MM.1S (cell line): ENCODE data around the gene SURF2.
A peak's percentile ranks its signal among the peaks of the same experiment; 100 is the strongest.
"Not testable (repeated sequence)": the region's sequence is repeated elsewhere in the genome, so short reads cannot be mapped to it uniquely, and the experiment has no call there.

Experiments
- DNase-seq: peaks from one replicate; pipeline ENCODE4 v3.0.0-alpha.2; 2015
- H2AFZ ChIP-seq: fragments of 300-600 bp; sonication (generic); 2 replicates; pipeline ENCODE4 v1.6.0; 2016; ENCODE audit warnings: antibody characterized with exemption, low read length
- H3F3A ChIP-seq: fragments of 300-600 bp; sonication (generic); 2 replicates; pipeline ENCODE4 v1.6.1; 2016; ENCODE audit warnings: mild to moderate bottlenecking, antibody characterized with exemption, low read length, moderate library complexity, mixed read lengths; ENCODE audit not compliant: insufficient read depth
- H3K27ac ChIP-seq: fragments of 300-600 bp; sonication (generic); 2 replicates; pipeline ENCODE4 v1.5.1; 2016; ENCODE audit warnings: mild to moderate bottlenecking, low read length
- H3K27me3 ChIP-seq: fragments of 300-600 bp; sonication (generic); replicated peaks from 2 replicates; pipeline ENCODE4 v1.6.0; 2016; ENCODE audit warnings: low read length; ENCODE audit not compliant: insufficient read depth
- H3K36me3 ChIP-seq: fragments of 300-600 bp; sonication (generic); replicated peaks from 2 replicates; pipeline ENCODE4 v1.6.1; 2016; ENCODE audit warnings: mild to moderate bottlenecking, low read length, mixed read lengths; ENCODE audit not compliant: insufficient read depth
- H3K4me1 ChIP-seq: fragments of 300-600 bp; sonication (generic); 2 replicates; pipeline ENCODE4 v1.6.1; 2016; ENCODE audit warnings: low read length, mixed read lengths
- H3K4me2 ChIP-seq: fragments of 300-600 bp; sonication (generic); 2 replicates; pipeline ENCODE4 v1.6.0; 2016; ENCODE audit warnings: low read depth, low read length
- H3K4me3 ChIP-seq: fragments of 300-600 bp; sonication (generic); 2 replicates; pipeline ENCODE4 v1.5.1; 2016; ENCODE audit warnings: low read length, mixed read lengths
- H3K79me2 ChIP-seq: fragments of 300-600 bp; sonication (generic); 2 replicates; pipeline ENCODE4 v1.6.1; 2016; ENCODE audit warnings: mixed run types, low read length, mixed read lengths
- H3K9ac ChIP-seq: fragments of 300-600 bp; sonication (generic); 2 replicates; pipeline ENCODE4 v1.6.1; 2016; ENCODE audit warnings: low read length, mixed read lengths
- H3K9me2 ChIP-seq: fragments of 300-600 bp; sonication (generic); replicated peaks from 2 replicates; pipeline ENCODE4 v1.6.1; 2016; ENCODE audit warnings: mild to moderate bottlenecking, low read length, mixed read lengths; ENCODE audit not compliant: insufficient read depth
- H3K9me3 ChIP-seq: fragments of 300-600 bp; sonication (generic); replicated peaks from 2 replicates; pipeline ENCODE4 v1.6.1; 2016; ENCODE audit warnings: mild to moderate bottlenecking, low read length, mixed read lengths; ENCODE audit not compliant: insufficient read depth
- H4K20me1 ChIP-seq: fragments of 300-600 bp; sonication (generic); 2 replicates; pipeline ENCODE4 v1.6.1; 2016; ENCODE audit warnings: mild to moderate bottlenecking, low read length, moderate library complexity, mixed read lengths; ENCODE audit not compliant: insufficient read depth
- EZH2 ChIP-seq: fragments of 300-600 bp; sonication (generic); optimal IDR thresholded peaks from 2 replicates; pipeline ENCODE3; 2017; ENCODE audit warnings: low read depth, mild to moderate bottlenecking, antibody characterized with exemption, low read length, mixed read lengths
- EZH2phosphoT487 ChIP-seq: fragments of 300-600 bp; sonication (generic); IDR thresholded peaks from 2 replicates; pipeline ENCODE4 v1.6.1; 2018; ENCODE audit warnings: antibody characterized with exemption, low read length
- TF ChIP-seq, protein P1 (sequence below): fragments of 300-600 bp; sonication (generic); IDR thresholded peaks from 2 replicates; pipeline ENCODE4 v1.5.1; 2016; ENCODE audit warnings: antibody characterized with exemption, low read length, mixed read lengths

SURF2 gene

DNA sequence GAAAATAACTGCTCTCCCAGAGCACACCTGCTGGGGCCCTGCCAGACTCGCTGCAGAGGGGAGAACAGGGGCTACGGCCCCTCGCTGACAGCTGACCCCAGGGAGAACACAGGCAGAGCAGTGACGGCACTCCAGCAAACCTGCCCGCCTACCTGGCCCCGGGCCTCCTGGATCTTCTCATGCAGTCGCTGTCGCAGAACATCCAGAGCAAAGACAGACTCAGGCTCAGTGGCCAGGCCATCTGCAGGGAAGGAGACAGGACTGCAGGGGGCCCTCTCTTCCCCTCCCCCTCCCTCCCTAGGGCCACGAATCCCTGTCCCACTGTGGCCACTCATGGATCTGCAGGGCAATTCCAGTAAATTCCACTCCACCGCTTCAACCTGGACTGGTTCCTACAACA lies 22.8 kb upstream of the SURF2 start:
- peaks cover 19% of the 10 kb centered on the region for H3K79me2 ChIP-seq
- no peak for DNase-seq
- peaks cover 10% of the 10 kb centered on the region; the same call in 1 of the 2 replicates for H3F3A ChIP-seq
- H3K9me2 ChIP-seq: no peaks in the 10 kb centered on the region
- H4K20me1 ChIP-seq: no peaks in the 10 kb centered on the region
- H2AFZ ChIP-seq: no peak overlapping the region
- no peaks in the 10 kb centered on the region for H3K9me3 ChIP-seq
- no peak overlapping the region for H3K4me3 ChIP-seq
- TF ChIP-seq, protein P1, sequence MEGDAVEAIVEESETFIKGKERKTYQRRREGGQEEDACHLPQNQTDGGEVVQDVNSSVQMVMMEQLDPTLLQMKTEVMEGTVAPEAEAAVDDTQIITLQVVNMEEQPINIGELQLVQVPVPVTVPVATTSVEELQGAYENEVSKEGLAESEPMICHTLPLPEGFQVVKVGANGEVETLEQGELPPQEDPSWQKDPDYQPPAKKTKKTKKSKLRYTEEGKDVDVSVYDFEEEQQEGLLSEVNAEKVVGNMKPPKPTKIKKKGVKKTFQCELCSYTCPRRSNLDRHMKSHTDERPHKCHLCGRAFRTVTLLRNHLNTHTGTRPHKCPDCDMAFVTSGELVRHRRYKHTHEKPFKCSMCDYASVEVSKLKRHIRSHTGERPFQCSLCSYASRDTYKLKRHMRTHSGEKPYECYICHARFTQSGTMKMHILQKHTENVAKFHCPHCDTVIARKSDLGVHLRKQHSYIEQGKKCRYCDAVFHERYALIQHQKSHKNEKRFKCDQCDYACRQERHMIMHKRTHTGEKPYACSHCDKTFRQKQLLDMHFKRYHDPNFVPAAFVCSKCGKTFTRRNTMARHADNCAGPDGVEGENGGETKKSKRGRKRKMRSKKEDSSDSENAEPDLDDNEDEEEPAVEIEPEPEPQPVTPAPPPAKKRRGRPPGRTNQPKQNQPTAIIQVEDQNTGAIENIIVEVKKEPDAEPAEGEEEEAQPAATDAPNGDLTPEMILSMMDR: no peak
- TF ChIP-seq EZH2phosphoT487 (no peak), EZH2 (no peak)
- H3K36me3 ChIP-seq: peaks cover 13% of the 10 kb centered on the region
- 0 out of 2 replicates have a peak, but pooled peaks cover 4% of the 10 kb centered on the region for H3K4me1 ChIP-seq
- H3K9ac ChIP-seq: no peak overlapping the region
- no peak overlapping the region for H3K4me2 ChIP-seq
- no peak overlapping the region for H3K27ac ChIP-seq
- H3K27me3 ChIP-seq: no peaks in the 10 kb centered on the region

DNA sequence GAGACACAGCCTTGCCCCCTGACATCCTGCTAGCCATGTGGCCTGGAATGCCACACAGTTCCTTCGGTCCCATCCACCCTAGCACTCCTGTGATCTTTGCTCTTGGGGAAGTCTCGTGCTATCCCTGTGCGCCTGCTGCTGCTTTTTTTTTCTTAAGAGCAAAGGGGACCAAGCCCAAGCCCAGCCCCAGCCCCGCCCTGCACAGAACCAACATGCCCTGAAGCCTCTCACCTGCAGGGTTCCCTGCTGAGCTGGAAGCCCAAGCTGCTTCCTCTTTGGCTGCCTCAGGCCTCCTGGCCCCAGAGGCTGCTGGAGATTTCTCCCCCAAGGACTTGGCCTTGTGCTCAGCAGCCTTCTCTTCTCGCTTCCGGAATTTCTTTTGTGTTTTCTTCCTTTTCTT lies 22.2 kb upstream of the SURF2 start:
- H4K20me1 ChIP-seq: no peaks in the 10 kb centered on the region
- no peaks in the 10 kb centered on the region for H3K27me3 ChIP-seq
- no peak overlapping the region for H2AFZ ChIP-seq
- H3K27ac ChIP-seq: no peak overlapping the region
- no peak overlapping the region for H3K9ac ChIP-seq
- H3F3A ChIP-seq: peaks cover 10% of the 10 kb centered on the region; the same call in 1 of the 2 replicates
- no peaks in the 10 kb centered on the region for H3K9me2 ChIP-seq
- H3K4me1 ChIP-seq: 0 out of 2 replicates have a peak, but pooled peaks cover 4% of the 10 kb centered on the region
- peaks cover 13% of the 10 kb centered on the region for H3K36me3 ChIP-seq
- H3K9me3 ChIP-seq: no peaks in the 10 kb centered on the region
- H3K4me2 ChIP-seq: no peak overlapping the region
- H3K79me2 ChIP-seq: peaks cover 19% of the 10 kb centered on the region
- DNase-seq: no peak
- no peak overlapping the region for H3K4me3 ChIP-seq
- TF ChIP-seq, protein P1: no peak
- TF ChIP-seq EZH2phosphoT487 (no peak), EZH2 (no peak)

DNA sequence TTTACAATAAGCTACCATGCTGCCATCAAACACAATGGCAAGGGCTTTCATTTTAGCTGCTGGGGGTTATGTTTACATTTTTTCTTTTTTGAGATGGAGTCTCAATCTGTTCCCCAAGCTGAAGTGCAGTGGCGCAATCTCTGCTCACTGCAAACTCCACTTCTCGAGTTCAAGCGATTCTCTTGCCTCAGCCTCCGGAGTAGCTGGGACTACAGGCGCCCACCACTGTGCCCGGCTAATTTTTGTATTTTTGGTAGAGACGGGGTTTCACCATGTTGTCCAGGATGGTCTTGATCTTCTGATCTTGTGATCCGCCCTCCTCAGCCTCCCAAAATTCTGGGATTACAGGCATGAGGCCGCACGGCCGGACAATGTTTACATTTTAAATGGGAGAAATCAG lies 21.5 kb upstream of the SURF2 start:
- not testable (repeated sequence) for H2AFZ ChIP-seq, H3K27ac ChIP-seq
- H3K4me3 ChIP-seq: peak overlapping the region; percentile 100

More for the DNA sequence above, 21.5 kb upstream of the SURF2 start:
- not testable (repeated sequence) for H3K9ac ChIP-seq, H3K9me3 ChIP-seq, H3K9me2 ChIP-seq, H4K20me1 ChIP-seq, H3K27me3 ChIP-seq, H3K4me1 ChIP-seq, DNase-seq
- H3K36me3 ChIP-seq: peaks cover 13% of the 10 kb centered on the region
- H3K4me2 ChIP-seq: peak overlapping the region; percentile 72; the same call in 1 of the 2 replicates
- H3F3A ChIP-seq: peaks cover 10% of the 10 kb centered on the region; the same call in 1 of the 2 replicates
- peaks cover 19% of the 10 kb centered on the region for H3K79me2 ChIP-seq
